ENCODE measurements around the gene SMG6.
"Not testable (repeated sequence)": the region's sequence is repeated elsewhere in the genome, so short reads cannot be mapped to it uniquely, and the experiment has no call there.

The SMG6 gene

GRCh38 chr17:2174468-2175293 lies 128.9 kb downstream of the SMG6 start:
- no peak for DNase-seq

DNA sequence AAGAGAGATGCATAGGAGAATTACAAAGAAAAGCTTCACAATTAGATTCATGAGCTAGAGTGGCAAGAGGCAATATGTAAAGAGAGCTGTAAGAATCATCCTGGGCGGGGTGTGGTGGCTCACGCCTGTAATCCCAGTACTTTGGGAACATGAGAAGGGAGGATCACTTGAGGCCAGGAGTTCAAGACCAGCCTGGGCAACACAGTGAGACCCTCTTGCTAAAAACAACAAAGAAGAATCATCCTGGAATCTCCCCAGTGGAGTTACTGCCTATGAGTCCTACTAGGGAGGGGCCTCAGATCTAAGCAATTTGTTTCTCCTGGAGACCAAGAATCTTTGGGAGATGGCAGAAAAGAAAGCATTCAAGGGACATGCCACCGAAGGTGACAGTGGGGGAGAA lies 129.6 kb downstream of the SMG6 start:
- DNase-seq = no peak

- DNase-seq = no peak
Observed at GRCh38 chr17:2172999-2173398, 130.6 kb downstream of the SMG6 start.

- no peak for DNase-seq
Observed at GRCh38 chr17:2172077-2172851, 131.3 kb downstream of the SMG6 start.

DNA sequence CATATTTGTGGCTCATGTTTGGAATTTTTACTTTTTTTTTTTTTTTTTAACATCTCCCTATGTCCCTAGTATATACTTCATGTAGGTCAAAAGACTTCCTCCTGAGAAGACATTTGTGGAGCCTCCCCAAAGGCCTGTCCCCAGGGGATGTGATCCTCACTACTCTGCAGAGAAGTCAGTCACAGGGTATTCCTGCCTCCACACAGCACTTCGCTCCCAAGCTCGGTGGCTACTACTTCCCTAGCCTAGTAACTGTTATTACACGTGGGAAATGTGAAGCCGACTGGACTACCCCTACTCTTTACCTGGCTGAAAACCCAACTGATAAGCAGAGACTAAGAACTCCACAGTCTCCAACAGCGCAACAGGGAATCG lies 131.9 kb downstream of the SMG6 start:
- DNase-seq = no peak

GRCh38 chr17:2170023-2170422 lies 133.6 kb downstream of the SMG6 start:
- DNase-seq = no peak

- not testable (repeated sequence) for DNase-seq
Observed at GRCh38 chr17:2165723-2166122, 137.9 kb downstream of the SMG6 start.

- no peak for DNase-seq
Observed at GRCh38 chr17:2158396-2158780, 145.2 kb downstream of the SMG6 start.

DNA sequence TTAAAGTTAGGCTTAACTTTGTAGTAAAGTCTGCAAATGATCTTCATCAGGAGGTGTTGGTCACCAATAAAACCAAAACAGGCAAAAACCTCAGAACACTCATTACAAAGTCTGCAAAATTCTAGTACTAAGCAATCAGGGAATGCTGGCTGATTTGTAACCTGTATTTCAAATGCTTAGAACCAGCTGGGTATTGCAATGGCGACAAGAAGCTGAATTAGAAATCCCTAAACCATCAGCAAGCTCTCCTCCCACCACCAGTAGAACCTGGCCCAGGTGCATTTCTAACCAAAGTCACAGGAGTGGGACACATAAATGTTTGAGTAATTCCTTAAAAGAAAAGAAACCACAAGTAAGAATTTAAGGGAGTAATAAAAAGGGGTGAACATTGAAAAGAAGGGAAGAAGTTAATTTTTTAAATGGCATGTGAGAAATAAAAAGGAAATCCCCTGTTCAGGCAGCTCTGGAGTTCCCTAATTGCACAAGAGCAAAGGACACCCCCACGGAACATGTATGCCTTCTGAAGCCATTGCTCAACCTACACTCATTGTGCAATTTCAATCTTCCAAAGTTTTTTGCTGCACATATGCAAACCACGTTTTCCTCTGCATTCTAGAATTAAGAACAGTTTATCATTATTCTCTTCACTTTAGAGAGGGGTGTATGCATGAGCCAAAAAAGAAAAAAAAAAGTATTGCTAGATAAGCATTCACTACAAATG lies 145.8 kb downstream of the SMG6 start:
- no peak for DNase-seq

GRCh38 chr17:2157081-2157480 lies 146.5 kb downstream of the SMG6 start:
- no peak for DNase-seq

DNA sequence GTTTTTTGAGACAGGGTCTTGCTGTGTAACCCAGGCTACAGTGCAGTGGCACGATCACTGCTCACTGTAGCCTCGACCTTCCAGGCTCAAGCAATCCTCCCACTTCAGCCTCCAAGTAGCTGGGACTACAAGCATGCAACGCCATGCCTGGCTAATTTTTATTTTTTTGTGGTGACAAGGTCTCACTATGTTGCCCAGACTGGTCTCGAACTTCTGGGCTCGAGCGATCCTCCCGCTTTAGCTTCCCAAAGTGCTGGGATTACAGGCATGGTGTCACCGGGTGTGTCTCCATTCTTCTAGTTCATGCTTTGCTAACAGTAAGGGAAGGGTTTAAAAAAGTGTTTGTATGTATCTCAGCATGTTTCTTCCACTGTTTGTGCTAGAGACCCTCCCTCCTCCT lies 146.9 kb downstream of the SMG6 start:
- no peak for DNase-seq

DNA sequence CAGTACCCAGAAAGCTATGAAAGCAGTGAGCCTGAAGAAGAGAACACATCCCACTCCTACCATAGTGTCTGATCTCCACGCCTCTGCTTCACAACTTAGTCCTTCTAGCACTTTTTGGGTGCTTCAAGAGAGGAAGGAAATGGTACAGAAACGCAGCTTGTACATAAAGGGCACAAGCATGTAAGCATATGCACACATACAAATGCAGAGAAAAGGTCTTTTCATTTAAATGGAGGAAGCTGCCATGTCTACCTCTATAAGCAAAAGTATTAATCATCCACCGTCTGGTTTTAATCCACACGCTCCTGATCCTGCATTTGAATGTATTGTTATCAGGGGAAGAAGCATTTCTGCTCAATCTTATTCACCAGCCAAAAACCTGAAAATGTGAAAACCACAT lies 148.0 kb downstream of the SMG6 start:
- no peak for DNase-seq

- no peak for DNase-seq
Observed at GRCh38 chr17:2151358-2152033, 152.1 kb downstream of the SMG6 start.

DNA sequence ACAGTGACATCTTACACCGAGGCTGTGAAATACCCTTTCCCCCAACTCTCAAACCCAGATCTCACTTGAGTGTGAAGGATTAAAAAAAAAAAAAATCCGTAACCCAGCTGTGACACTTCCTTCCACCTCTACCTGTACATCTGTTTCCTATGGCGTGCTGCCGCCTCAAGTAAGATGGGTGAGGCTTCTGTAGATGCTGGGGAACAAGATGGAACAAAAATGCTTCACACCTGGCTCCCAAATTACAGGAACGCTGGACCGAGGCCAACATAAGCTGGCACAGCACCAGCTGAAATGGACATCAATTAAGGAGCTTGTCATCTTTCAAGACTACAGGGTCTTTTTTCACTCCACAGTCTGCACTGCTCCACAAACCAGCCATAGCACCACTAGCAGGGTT lies 152.8 kb downstream of the SMG6 start:
- DNase-seq = peak; percentile 29

DNA sequence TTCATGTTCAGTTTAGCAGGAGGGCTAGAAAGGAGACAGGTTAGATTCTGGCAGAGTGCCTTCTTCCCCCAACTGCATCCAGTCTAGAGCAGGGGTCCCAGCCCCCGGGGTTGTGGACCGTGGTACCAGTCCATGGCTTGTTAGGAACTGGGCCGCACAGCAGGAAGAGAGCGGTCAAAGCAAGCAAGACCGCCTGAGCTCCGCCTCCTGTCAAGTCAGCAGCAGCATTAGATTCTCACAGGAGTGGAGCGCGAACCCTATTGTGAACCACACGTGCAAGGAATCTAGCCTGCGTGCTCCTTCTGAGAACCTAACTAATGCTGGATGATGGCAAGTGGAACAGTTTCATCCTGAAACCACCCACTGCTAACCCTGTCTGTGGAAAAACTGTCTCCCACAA lies 153.7 kb downstream of the SMG6 start:
- DNase-seq = no peak

- DNase-seq = no peak
Observed at GRCh38 chr17:2146132-2146871, 157.3 kb downstream of the SMG6 start.

- no peak for DNase-seq
Observed at GRCh38 chr17:2144701-2145100, 158.9 kb downstream of the SMG6 start.

DNA sequence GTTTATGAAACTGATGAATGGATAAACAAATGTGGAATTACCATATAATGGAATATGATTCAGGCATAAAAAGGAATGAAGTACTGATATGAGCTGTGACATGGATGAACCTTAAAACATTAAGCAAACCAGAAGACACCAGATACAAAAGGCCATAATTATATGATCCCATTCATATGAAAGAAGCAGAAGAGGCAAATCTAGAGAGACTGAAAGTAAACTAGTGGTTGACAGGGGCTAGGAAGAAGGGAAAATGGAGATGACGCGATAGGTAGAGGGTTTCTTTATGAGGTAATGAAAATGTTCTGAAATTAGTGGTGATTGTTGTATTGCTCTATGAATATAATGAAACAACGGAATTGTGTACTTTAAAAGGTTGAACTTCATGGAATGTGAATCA lies 160.3 kb downstream of the SMG6 start:
- DNase-seq = no peak

- not testable (repeated sequence) for DNase-seq
Observed at GRCh38 chr17:2142682-2143081, 160.9 kb downstream of the SMG6 start.

DNA sequence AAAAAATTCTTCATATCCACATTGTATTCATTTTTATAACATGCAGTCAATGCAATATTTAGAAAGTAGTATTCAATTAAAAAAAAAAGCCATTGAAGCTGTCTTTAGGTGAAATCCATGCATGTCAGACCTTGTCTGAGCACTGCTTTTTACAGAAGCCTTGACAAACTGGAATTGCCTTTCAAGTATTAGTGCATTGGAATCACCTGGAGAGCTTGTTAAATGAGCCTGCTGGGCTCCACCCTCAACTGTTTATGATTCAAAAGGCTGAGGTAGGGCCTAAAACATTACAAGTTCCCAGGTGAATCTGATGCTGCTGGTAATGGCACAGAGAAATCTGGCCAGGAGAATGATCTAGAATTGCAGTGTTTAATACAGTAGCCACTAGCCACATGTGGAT lies 162.9 kb downstream of the SMG6 start:
- no peak for DNase-seq

DNA sequence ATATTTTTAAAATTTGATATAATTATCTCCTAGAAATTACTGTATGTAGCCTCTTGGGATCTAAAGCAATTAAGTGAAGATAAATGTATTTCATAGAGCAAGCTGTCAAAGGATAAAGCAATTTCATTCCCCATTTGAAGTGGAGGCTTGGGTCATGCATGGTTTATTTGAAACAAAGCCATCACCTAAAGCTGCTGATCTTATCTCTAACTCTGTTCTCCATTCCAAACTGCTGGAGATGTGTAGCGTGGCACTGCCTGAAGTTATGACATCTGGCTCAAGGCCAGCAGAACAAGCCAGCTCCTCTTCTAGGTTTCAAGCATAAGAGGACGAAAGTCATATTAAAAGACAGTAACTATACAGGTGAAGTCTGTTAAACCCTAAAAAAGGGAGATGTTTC lies 164.8 kb downstream of the SMG6 start:
- peak; percentile 6 for DNase-seq

GRCh38 chr17:2138318-2138717 lies 165.3 kb downstream of the SMG6 start:
- no peak for DNase-seq

Data from NCI-H1436 (cell line).